NB4 (cell line): Measurements from ENCODE around the gene IRF1.

Experiments
- POLR2A ChIP-seq: IDR thresholded peaks from 2 replicates; pipeline ENCODE4 v1.6.1; 2011; ENCODE audit warnings: mild to moderate bottlenecking; ENCODE audit not compliant: insufficient read length; ENCODE audit errors: extremely low read depth
- TF ChIP-seq, protein P1 (sequence below): IDR thresholded peaks from one replicate; pipeline ENCODE4 v1.5.1; 2012; ENCODE audit warnings: low read depth, low read length

GRCh38 chr5:132503244-132503643 lies 12.7 kb upstream of the IRF1 start:
- TF ChIP-seq, protein P1, sequence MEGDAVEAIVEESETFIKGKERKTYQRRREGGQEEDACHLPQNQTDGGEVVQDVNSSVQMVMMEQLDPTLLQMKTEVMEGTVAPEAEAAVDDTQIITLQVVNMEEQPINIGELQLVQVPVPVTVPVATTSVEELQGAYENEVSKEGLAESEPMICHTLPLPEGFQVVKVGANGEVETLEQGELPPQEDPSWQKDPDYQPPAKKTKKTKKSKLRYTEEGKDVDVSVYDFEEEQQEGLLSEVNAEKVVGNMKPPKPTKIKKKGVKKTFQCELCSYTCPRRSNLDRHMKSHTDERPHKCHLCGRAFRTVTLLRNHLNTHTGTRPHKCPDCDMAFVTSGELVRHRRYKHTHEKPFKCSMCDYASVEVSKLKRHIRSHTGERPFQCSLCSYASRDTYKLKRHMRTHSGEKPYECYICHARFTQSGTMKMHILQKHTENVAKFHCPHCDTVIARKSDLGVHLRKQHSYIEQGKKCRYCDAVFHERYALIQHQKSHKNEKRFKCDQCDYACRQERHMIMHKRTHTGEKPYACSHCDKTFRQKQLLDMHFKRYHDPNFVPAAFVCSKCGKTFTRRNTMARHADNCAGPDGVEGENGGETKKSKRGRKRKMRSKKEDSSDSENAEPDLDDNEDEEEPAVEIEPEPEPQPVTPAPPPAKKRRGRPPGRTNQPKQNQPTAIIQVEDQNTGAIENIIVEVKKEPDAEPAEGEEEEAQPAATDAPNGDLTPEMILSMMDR, result no peak
- no peak for TF ChIP-seq POLR2A
